Measurements from ENCODE around the gene TXNRD3.

DNA sequence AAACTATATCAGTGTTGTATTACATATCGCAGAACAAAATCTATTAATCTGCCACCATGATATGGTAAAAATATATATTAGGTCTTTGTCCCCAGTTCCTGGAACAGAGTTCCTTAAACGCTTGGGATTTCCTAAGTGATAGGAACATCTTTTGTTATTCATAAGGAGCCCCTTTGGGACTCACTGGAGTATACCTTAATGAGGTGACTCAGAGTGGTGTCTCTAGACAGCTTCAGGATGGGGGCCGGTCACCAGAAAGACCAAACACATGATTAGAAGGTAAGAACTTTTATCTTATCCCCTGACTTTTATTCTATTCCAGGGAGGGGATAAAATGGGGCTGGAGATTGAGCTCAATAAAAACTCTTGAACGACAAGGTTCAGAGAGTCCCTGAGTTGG, 36.8 kb upstream of the TXNRD3 start:
- no peak for TF ChIP-seq CTCF (IDR thresholded peaks at IDR 0.05; ENCODE audit: low read depth, low read length)
- no peak for TF ChIP-seq EZH2phosphoT487 (IDR thresholded peaks at IDR 0.05; ENCODE audit: low read depth)
